Omental fat pad (tissue), 4 donors: ENCODE data around the gene TMPRSS4. TPM values are rescaled to one million over a fixed set of nuclear protein-coding genes. Genes with fewer than 3 reads are reported as not detected.

Experiments
- ATAC-seq: fragments of 150-250 bp; one replicate; pipeline ENCODE4 v1.9.1; 2016; ENCODE audit warnings: mild to moderate bottlenecking, moderate library complexity; ENCODE audit not compliant: low FRiP score
- DNase-seq: peaks from one replicate; pipeline ENCODE4 v3.0.0-alpha.2; 2019; ENCODE audit warnings: low spot score
- CTCF ChIP-seq, 3 donors: fragments of 450-650 bp; IDR thresholded peaks; one replicate each; pipeline ENCODE4 v1.5.1; 2016 to 2017; ENCODE audit warnings: antibody characterized with exemption in 3 of 3, mild to moderate bottlenecking in 3 of 3, moderate library complexity in 2 of 3
- total RNA-seq, 4 donors: library from RNA; depleted of rRNA; stranded (reverse); fragments of >200 nt; gene quantifications; one replicate each; pipeline ENCODE4 v1.1.0, GENCODE V29; 2016

Gene TMPRSS4
- total RNA-seq, 4 donors from 2014 or later: not detected

GRCh38 chr11:118154641-118155040, 77.8 kb downstream of the TMPRSS4 start:
- ATAC-seq: no peak
- TF ChIP-seq CTCF (IDR thresholded peaks at IDR 0.05): no peak
- no peak for DNase-seq

GRCh38 chr11:118155776-118156530, 79.1 kb downstream of the TMPRSS4 start:
- TF ChIP-seq CTCF (IDR thresholded peaks at IDR 0.05): no peak
- DNase-seq (no peak), ATAC-seq (no peak)

GRCh38 chr11:118156531-118157185, 79.8 kb downstream of the TMPRSS4 start:
- DNase-seq (no peak), ATAC-seq (no peak)
- no peak for TF ChIP-seq CTCF (IDR thresholded peaks at IDR 0.05)

GRCh38 chr11:118157186-118157895, 80.5 kb downstream of the TMPRSS4 start:
- no peak for ATAC-seq
- no peak for DNase-seq
- TF ChIP-seq CTCF (IDR thresholded peaks at IDR 0.05): no peak

- no peak for ATAC-seq
- no peak for TF ChIP-seq CTCF (IDR thresholded peaks at IDR 0.05)
- no peak for DNase-seq
Measured at GRCh38 chr11:118161786-118162185, 84.9 kb downstream of the TMPRSS4 start.

- no peak for TF ChIP-seq CTCF (IDR thresholded peaks at IDR 0.05)
- DNase-seq: no peak
- ATAC-seq: no peak
Measured at GRCh38 chr11:118162846-118163245, 86.0 kb downstream of the TMPRSS4 start.
